Upper lobe of right lung (tissue), 1 donor: Measurements from ENCODE around the gene TRPM4. TPM values are rescaled to one million over a fixed set of nuclear protein-coding genes. Genes with fewer than 3 reads are reported as not detected.

Experiments used
- ATAC-seq: fragments of 200-7000 bp; cut with Tn5 transposase; one replicate; pipeline ENCODE4 v1.9.1; 2020; ENCODE audit warnings: mild to moderate bottlenecking, moderate library complexity
- DNase-seq: peaks from one replicate; pipeline ENCODE4 v3.0.0-alpha.2; 2020
- H3K27ac ChIP-seq: fragments of 200-600 bp; one replicate; pipeline ENCODE4 v1.8.0; 2022
- H3K27me3 ChIP-seq: fragments of 200-600 bp; one replicate; pipeline ENCODE4 v1.8.0; 2022; ENCODE audit warnings: mild to moderate bottlenecking
- H3K36me3 ChIP-seq: fragments of 200-600 bp; one replicate; pipeline ENCODE4 v1.8.0; 2022
- H3K4me1 ChIP-seq: fragments of 200-600 bp; one replicate; pipeline ENCODE4 v1.8.0; 2022
- H3K4me3 ChIP-seq: fragments of 200-600 bp; one replicate; pipeline ENCODE4 v1.8.0; 2022; ENCODE audit warnings: mild to moderate bottlenecking
- H3K9me3 ChIP-seq: fragments of 200-600 bp; one replicate; pipeline ENCODE4 v1.8.0; 2022
- intact Hi-C: fragments of 100-400 bp; cut with DNase I; formaldehyde crosslinking; loops from one replicate; pipeline ENCODE4 v1.11.0; 2022
- total RNA-seq: library from RNA; stranded (reverse); fragmentation: NEBNext Ultra II Directional; extraction: Animal tissue kit (Norgen Biotek cat#: 25700); gene quantifications from one replicate; pipeline ENCODE4 v1.2.1, GENCODE V29; 2021
- TF ChIP-seq, protein P1 (sequence below): fragments of 200-600 bp; IDR thresholded peaks from one replicate; pipeline ENCODE4 v1.8.0; 2022; ENCODE audit warnings: antibody characterized with exemption
- donor health status: DM: no; HTN: yes; CAD: no; lungs with severe emphysema.

The TRPM4 gene
- total RNA-seq, 1 donor from 2014 or later, result 44.3 TPM

DNA sequence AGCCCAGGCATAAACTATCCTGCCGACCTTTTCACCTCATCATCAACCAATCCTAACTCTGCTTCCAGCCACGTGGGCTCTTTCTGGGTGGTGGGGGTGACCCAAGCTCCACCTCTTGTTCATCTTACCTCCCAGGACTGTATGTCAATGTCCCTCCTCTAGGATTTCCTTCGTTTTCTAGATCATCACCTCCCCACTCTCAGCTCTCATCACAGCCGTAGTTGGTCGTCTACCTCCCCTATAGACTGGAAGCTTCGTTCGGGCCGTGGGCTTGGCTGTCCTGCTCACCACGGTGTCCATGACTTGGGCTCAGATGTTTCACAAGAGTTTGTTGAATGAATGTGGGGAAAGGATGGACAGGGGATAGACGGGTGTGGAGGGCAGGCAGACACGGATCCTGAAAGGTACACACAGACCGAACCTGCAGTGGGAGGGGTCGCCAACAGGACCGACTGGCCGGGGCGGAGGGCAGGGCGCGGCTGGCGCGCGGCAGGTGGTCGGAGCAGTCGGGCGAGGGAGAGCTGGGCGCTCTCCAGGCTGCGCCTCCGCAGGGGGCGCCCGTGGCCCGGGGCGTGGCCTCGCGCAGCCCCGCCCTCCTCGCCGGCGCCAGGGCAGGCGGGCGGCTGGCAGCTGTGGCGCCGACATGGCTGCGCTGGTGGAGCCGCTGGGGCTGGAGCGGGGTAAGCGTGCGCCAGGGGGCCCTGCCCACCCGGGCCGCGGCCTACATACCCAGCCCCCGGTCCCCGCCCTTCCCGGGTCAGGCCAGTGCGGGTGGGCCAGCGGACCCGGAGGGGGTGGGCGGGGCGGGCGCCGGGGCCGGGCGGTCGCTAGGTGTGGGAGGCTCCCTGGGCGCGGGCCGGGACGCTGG lies 43.6 kb upstream of the TRPM4 start, which contains the start of gene LIN7B:
Gene LIN7B, plus strand, starts transcription at position 609 of the 868 bp plus-strand sequence. Its CDS starts 35 bp downstream, at position 644.
- H3K27me3 ChIP-seq, result no peaks in the 10 kb centered on the region
- H3K27ac ChIP-seq, result peak within 1 kb of the TSS; percentile 72
- TF ChIP-seq, protein P1, sequence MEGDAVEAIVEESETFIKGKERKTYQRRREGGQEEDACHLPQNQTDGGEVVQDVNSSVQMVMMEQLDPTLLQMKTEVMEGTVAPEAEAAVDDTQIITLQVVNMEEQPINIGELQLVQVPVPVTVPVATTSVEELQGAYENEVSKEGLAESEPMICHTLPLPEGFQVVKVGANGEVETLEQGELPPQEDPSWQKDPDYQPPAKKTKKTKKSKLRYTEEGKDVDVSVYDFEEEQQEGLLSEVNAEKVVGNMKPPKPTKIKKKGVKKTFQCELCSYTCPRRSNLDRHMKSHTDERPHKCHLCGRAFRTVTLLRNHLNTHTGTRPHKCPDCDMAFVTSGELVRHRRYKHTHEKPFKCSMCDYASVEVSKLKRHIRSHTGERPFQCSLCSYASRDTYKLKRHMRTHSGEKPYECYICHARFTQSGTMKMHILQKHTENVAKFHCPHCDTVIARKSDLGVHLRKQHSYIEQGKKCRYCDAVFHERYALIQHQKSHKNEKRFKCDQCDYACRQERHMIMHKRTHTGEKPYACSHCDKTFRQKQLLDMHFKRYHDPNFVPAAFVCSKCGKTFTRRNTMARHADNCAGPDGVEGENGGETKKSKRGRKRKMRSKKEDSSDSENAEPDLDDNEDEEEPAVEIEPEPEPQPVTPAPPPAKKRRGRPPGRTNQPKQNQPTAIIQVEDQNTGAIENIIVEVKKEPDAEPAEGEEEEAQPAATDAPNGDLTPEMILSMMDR, result peak; percentile 47
- intact Hi-C loops, result no loop called here
- no peaks in the 10 kb centered on the region for H3K9me3 ChIP-seq
- peaks cover 3% of the 10 kb centered on the region for H3K36me3 ChIP-seq
- DNase-seq (peak; percentile 86), ATAC-seq (peak; percentile 79)
- H3K4me3 ChIP-seq, result peak within 1 kb of the TSS; percentile 87
- H3K4me1 ChIP-seq, result peaks cover 20% of the 10 kb centered on the region

DNA sequence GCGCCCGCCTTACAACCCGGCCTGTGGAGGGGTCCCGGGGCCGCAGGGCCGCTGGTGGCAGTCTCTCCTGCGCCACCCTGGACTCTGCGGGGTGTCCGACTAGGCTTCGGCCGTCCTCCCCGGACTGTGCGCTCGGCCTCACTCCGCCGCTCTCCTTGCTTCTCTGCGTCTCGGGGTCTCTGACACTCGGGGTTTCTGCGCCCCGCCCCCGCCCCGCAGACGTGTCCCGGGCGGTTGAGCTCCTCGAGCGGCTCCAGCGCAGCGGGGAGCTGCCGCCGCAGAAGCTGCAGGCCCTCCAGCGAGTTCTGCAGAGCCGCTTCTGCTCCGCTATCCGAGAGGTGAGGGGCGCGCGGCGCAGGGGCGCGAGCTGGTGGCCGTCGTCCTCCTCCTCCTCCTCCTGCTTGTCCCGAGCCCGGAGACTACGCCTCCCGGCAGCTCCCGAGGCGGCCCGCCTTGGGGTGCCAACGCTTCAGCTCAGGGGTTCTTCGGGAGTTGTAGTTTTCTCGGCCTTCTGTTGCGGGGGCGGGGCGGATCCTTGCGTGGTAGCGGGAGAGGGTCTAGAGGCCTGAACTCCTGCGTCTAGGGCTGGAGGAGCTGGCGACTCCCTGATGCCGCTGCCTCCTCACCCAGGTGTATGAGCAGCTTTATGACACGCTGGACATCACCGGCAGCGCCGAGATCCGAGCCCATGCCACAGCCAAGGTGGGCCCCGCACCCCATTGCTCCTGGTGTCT lies 42.8 kb upstream of the TRPM4 start:
- Histone ChIP-seq H3K27ac (peak overlapping the region; percentile 72), H3K9me3 (no peaks in the 10 kb centered on the region), H3K27me3 (no peaks in the 10 kb centered on the region), H3K4me1 (peaks cover 25% of the 10 kb centered on the region), H3K4me3 (peak overlapping the region; percentile 87), H3K36me3 (no peaks in the 10 kb centered on the region)
- intact Hi-C loops, result no loop called here
- DNase-seq (peak; percentile 84), ATAC-seq (peak; percentile 13)
- TF ChIP-seq, protein P1, result no peak

DNA sequence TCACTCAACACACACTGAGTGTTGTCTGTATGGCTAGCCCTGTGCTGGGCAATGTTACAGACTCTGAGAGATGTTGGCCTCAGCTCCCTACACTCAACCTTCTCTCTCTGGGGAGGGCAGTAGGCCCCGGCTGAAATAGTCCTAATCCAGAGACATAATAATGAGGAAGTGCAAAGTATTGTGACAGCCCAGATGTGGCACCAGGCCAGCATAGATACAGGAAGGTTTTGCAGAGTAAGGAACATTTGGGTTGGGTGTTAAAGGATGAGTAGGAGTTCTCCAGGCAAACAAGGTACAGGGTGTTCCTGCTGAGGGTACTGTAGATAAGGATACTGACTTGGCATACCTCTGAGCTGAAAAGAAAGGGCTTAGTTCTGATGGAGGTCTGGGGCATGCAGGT lies 41.0 kb upstream of the TRPM4 start:
- H3K36me3 ChIP-seq, result no peaks in the 10 kb centered on the region
- peak overlapping the region; percentile 3 for H3K27ac ChIP-seq
- intact Hi-C loops, result no loop called here
- no peak overlapping the region for H3K4me3 ChIP-seq
- TF ChIP-seq, protein P1, result no peak
- no peaks in the 10 kb centered on the region for H3K27me3 ChIP-seq
- H3K4me1 ChIP-seq, result peaks cover 30% of the 10 kb centered on the region
- no peaks in the 10 kb centered on the region for H3K9me3 ChIP-seq
- DNase-seq (no peak), ATAC-seq (no peak)

DNA sequence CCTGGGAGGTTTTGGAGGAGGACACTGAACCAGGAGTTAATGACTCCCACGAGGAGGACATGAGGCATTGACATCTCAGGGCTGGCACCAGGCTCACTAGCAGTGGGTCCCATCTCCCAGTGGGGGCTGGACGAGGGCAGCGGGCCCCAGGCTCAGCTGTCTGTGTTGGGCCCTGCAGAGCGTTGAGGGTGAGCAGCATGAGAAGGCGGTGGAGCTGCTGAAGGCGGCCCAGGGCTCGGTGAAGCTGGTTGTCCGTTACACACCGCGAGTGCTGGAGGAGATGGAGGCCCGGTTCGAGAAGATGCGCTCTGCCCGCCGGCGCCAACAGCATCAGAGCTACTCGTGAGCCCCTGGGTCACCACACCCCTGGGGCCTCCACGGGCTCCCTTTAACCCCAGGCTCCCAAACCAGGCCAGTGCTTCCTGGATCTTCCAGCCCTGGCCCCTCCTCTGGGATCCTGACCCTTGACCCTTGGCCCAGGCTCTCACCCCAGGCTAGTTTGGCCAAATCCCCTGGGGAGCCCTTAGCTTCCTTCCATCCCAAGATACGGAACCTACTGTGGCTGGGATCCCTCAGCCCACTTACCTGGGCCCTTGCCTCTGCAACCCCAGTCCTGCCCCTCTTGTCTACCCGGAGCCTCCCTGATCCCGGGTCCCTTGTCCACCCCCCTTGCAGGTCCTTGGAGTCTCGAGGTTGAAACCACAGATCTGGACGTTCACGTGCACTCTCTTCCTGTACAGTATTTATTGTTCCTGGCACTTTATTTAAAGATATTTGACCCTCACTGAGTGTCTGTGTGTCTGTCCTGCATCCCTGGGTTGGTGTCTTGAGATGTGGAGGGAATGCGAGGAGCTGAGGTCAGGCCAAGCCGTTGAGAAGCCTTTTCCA lies 39.7 kb upstream of the TRPM4 start:
- no peak for DNase-seq
- peaks cover 30% of the 10 kb centered on the region for H3K4me1 ChIP-seq
- intact Hi-C loops, result no loop called here

More for the DNA sequence above, 39.7 kb upstream of the TRPM4 start:
- Histone ChIP-seq H3K9me3 (no peaks in the 10 kb centered on the region), H3K36me3 (no peaks in the 10 kb centered on the region), H3K27ac (peak overlapping the region; percentile 97), H3K4me3 (peak overlapping the region; percentile 71), H3K27me3 (no peaks in the 10 kb centered on the region)
- TF ChIP-seq, protein P1, result no peak
- no peak for ATAC-seq
